Measurements from ENCODE around the gene REEP6.
A peak's percentile ranks its signal among the peaks of the same experiment; 100 is the strongest.
"Not testable (repeated sequence)": the region's sequence is repeated elsewhere in the genome, so short reads cannot be mapped to it uniquely, and the experiment has no call there.

REEP6 gene

GRCh38 chr19:1509602-1510441 lies 18.8 kb downstream of the REEP6 start:
- no peak for DNase-seq

DNA sequence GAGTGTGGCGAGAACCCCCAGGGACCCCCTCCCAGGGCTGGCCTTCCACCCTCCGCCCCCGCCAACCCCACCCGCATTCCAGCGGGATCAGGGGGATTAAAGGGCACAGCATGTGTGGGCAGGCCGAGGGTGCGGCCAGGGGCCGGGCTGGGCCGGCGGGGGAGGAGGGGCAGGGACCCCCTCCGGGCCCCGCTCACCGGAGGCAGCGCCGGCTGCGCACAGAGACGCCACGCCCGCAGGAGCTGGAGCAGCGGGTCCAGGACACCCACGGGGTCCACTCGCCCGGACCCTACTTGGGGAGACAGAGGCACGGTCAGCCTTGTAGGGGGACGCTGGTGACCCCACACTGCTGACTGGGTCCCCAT lies 19.4 kb downstream of the REEP6 start:
- no peak for DNase-seq

GRCh38 chr19:1510807-1511206 lies 19.8 kb downstream of the REEP6 start:
- DNase-seq = no peak

DNA sequence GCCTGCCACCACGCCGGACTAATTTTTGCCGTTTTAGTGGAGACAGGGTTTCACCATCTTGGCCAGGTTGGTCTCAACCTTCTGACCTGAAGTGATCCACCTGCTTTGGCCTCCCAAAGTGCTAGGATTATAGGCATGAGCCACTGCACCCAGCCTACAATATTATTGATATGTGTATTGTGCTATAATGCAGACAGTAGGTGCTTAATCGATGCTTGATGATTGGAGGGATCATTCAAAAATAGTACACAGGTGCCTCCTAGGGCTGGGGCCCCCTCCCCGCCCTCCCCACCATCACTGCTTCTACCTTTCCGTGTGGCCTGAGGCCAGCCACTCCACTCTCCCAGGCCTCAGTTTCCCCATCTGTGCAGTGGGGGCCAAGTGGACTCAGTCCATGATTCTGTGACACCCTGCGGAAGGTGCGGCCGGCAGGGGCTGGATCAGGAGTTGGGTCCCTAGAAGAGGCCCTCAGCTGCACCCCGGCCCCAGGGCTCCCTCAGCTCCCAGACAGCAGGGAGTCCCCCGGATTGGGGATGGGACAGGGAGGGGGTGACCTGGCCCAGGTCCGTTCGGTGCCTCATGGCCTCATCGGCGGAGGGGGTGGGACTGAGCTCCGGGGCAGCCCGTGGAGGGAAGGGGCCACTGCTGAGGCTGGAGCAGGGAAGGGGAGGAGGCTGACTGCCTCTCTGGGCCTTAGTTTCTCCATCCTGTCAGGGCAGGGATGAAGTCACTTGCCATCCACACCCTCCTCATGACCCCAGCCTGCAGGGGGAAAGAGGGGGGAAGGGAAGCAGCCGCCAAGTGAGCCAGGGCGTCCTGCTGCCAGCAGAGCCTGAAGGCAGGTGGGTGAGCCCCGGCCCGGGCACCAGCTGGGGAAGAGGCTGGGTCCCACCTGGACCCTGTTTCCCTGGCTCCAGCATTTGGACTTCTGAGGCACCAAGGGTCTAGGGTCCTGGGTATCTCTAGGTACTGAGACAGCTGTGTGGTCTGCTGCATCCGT lies 20.6 kb downstream of the REEP6 start:
- no peak for DNase-seq

DNA sequence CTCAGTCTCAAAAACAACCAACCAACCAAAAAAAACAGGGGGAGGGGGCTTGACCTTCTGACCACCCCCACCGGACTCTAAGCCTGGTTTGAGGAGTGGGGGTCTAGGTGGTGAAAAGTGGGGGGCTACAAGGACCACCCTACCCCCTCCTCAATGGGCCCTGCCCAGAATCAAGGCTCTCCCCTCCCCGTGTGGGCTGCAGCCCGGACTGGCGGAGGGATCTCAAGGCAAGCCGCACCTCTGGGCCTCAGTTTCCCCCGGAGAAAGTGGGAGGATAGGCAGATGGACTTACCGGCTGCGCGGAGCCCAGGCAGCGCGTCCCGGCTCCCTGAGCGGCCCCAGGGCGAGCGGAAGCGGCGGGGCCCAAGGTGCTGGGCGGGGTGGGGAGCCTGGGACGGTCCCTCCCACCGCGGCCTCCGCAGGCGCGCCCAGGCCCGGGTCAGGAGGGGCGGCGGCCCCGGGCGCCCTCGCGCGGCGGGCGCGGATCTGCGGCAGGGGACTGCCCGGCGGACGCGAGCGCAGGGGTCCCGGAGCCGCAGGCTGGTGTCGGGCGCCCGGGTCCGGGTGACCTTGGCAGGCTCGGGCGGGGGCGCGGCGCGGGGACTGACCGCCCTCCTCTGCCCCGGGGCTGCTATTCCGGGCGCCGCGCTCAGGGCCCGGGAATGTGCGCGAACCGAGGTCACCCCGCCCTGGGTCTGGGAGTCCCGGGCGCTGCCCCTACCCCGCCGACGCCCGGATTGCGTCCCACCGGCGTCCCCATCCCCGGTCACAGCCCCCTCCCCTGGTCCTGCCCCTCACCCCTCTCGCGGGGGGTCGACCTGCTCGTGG lies 21.9 kb downstream of the REEP6 start, which contains the start of gene ADAMTSL5:
Gene ADAMTSL5, minus strand, starts transcription at position 349 of the 828 bp plus-strand sequence. CDS start 2,076 bp downstream, outside the sequence.
- peak; percentile 78 for DNase-seq

DNA sequence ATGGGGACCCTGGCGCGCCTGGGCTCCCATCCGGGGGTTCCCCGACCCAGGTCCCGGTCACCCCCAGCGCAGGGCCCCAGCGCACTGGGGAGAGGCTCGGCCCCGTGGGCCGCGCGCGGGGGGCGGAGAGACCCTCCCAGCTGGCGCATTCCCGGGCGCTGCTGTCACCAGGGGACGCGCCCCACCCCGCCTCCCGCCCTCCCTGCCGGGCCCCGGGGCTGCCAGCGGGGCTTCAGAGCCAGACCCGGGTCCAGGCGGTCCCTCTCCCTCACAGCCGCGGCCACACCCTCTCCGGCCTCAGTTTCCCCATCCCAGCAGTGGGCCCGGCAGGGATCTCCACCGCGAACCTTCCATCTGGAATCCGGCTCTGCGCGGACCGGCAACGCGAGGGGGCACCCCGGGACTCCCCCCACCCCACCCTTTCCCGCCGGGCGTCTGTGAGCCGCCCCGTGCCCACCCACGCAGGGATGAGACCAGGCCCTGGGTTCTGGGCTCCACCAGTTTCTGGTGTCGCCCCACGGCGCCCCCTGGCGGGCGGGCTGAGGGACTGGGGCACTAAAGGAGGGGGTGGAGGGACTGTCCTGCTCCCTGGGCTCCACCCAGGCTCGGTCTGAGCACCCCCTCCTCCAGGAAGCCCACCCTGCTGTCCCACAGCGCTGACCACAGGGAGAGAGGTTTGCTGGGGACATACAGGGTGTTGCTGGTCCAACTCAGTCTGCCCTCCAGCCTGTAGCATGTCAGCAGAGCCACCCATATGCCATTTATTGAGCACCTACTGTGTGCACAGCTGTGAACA lies 22.7 kb downstream of the REEP6 start:
- peak; percentile 64 for DNase-seq

DNA sequence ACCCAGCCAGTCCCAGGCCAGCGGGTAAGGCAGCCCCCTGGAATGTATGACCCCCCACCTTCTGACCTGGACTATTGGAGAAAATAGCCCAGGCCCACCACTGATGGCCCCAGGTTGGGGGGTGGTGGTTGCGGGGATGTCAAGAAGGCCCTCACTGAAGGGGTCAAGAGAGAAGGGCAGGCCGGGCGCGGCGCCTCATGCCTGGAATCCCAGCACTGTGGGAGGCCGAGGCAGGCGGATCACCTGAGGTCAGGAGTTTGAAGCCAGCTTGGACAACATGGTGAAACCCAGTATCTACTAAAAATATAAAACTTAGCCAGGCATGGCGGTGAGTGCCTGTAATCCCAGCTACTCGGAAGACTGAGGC lies 23.3 kb downstream of the REEP6 start:
- DNase-seq = no peak

DNA sequence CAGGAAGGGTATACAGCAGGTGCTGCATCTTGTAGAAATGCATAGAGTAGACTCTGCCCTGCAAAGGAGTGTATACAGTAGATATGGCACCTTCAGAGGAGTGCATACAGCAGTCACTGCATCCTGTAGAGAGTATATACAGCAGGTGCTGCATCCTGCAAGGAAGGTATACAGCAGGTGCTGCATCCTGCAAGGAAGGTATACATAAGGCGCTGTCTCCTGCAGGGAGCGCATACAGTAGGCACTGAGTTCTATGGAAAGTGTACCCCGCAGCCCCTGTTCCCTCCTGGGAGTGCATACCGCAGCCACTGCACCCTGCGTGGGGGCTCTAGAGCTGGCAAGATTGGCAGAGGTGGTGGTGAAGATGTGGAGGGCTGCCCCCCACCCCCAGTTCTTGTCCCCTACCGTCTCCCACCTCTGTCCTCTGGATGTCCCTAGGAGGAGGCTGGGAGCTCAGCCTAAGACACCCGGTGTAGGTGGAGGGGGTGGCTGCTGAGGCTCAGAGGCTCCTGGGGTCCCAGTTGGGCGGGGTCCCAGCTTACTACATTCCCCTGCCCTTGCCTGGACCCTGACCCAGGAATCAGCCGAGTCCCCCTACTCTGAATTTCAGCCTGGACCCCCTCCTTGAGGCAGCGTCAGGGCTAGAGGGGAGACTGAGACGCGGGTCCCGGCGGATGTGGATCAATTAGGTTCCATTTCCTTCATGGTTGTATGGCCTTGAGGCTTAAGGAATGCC lies 24.2 kb downstream of the REEP6 start:
- no peak for DNase-seq

- DNase-seq = no peak
Measured at GRCh38 chr19:1516395-1516753, 25.4 kb downstream of the REEP6 start.

- DNase-seq = no peak
Measured at GRCh38 chr19:1518471-1518870, 27.5 kb downstream of the REEP6 start.

DNA sequence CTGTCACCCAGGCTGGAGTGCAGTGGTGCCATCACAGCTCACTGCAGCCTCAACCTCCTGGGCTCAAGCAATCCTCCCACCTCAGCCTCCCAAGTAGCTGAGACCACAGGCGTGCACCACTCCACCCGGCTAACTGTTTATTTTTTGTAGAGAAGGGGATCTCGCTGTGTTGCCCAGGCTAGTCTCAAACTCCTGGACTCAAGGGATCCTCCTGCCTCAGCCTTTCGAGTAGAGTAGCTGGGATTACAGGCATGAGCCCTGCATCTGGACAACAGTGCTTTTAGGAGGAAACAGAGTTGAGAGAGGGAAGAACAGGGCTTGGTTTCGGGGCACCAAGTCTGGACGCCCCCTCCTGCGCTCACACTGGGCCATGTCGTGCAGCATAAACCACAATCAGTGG lies 28.8 kb downstream of the REEP6 start:
- not testable (repeated sequence) for DNase-seq

DNA sequence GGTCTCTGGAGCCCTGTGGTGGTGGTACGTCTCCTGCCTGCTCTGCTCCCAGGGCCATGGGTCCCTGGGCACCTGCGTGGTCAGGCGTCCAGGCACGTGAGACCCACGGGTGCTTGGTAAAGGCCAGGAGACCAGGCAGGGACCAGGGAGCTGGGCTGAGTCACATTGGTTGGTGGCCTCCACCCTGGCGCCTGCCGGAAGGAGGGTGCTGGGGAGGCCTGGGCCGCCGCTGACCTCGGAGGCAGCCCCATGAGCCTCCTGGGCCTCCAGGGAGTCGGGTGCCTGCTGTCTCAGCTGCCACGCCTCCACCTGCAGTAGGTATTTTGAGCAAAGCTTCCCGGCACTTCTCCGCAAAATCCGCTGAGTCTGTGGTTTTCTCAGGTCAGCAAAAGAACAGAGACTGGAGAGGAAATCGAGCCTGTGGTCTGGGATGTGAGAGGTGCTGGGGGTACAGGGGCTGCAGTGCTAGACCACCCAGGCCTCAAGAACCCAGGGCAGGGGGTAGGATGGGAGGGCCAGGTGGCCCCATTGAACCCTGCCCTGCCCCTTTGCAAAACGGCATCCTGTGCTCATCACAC lies 29.3 kb downstream of the REEP6 start:
- DNase-seq = no peak

DNA sequence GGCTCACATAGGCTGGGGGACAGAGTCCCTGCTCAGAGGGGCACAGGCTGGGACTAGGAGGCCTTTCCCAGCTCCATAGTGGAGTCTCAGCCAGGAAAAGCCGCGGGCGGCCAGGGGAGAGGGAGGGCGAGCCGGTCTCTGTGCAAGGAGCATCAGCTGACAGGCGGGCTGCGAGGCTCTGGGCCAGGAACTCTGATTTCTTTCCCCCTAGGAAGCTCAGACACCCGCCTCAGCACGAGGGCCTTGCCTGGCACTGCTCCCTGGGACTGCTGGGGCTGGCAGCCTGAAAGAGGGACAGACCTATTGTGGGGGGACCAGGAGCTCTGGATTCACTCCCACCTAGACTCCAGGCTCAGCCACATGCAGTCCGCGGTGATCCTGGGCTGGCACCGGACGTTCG lies 30.7 kb downstream of the REEP6 start:
- no peak for DNase-seq

DNA sequence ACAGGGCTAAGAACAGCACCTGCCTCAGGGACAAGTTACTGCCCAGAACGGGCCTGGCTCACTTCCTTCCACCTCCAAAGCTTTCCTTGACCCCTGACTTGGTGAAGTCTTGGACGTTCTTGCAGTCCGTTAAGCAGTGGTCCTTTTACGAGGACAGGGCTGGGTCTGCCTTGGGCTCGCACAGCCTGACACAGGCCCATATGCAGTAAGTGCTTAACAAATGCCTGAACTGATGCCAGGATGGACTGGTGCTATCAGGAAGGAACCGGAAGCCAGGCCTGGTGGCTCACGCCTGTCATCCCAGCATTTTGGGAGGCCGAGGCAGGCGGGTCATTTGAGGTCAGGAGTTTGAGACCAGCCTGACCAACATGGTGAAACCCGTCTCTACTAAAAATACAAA lies 31.1 kb downstream of the REEP6 start:
- no peak for DNase-seq

DNA sequence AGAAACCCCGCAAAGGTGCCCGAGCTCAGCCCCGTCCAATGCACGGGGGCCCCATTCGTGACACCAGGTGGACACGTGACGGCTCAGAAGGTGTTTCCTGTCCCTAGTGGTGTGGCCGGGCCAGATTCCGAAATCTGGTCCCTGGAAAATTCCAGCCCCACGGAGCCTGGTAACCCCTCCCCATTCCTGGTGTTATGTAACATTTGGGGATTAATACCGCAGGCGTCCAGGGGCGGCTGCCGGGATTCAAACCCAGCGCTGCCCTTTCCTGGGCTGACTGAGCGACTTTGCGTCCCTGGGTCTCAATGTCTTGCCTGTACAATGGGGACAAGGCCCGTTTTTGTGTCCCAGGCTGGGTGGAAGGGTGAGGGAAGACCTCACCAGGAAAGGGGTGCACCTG lies 31.9 kb downstream of the REEP6 start:
- DNase-seq = no peak

- no peak for DNase-seq
Measured at GRCh38 chr19:1523412-1524286, 32.7 kb downstream of the REEP6 start, which contains the start of gene PLK5. TSS of gene PLK5 (plus strand) at chr19:1524077. CDS start at chr19:1526997, 2,920 bp downstream.

GRCh38 chr19:1524287-1524971 lies 33.4 kb downstream of the REEP6 start:
- DNase-seq = no peak

- DNase-seq = no peak
Measured at GRCh38 chr19:1524972-1525325, 34.0 kb downstream of the REEP6 start.

GRCh38 chr19:1525343-1525742 lies 34.4 kb downstream of the REEP6 start:
- no peak for DNase-seq

Measured in EL (cell line).